ENCODE data around the gene ZNF280A. TPM values are rescaled to one million over a fixed set of nuclear protein-coding genes. Genes with fewer than 3 reads are reported as not detected.

Gene ZNF280A
- total RNA-seq, 1 experiment from 2014 or later: 0.10 TPM

- ChIA-PET POLR2A (no interaction called here), CTCF (no interaction called here)
- Histone ChIP-seq H3K4me1 (ENCODE audit: control insufficient read depth, insufficient read depth, low read length) (no peaks in the 10 kb centered on the region), H3K36me3 (ENCODE audit: control insufficient read depth, insufficient read depth, low read length) (peaks cover 7% of the 10 kb centered on the region), H3K4me3 (ENCODE audit: low read depth in 2 of 2, low read length in 2 of 2) (no peak overlapping the region), H3K9me3 (ENCODE audit: control insufficient read depth, insufficient read depth, low read depth, low read length) (no peaks in the 10 kb centered on the region), H3K27ac (ENCODE audit: low read length) (no peak overlapping the region), H3K27me3 (ENCODE audit: control insufficient read depth, insufficient read depth, low read length) (no peaks in the 10 kb centered on the region)
- TF ChIP-seq REST (IDR thresholded peaks at IDR 0.05; ENCODE audit: insufficient read depth in 1 of 2, low read depth in 2 of 2, low read length in 1 of 2) (no peak), CTCF (IDR thresholded peaks at IDR 0.05) (no peak), TCF7L2 (IDR thresholded peaks at IDR 0.05; ENCODE audit: low read depth, low read length) (no peak), POLR2AphosphoS5 (IDR thresholded peaks at IDR 0.05; ENCODE audit: low read depth, low read length) (no peak), SIN3A (IDR thresholded peaks at IDR 0.05; ENCODE audit: borderline replicate concordance, insufficient read depth, low read depth, low read length) (no peak)
- DNase-seq (ENCODE audit: low read depth, low spot score): no peak
- ATAC-seq: no peak
- intact Hi-C loops (cut with micrococcal nuclease; ENCODE audit: unreplicated experiment): no loop called here
- in situ Hi-C loops (cut with HindIII; ENCODE audit: low pct_unique_long_range_greater_than_20kb, low sequenced_read_pairs): no loop called here
- BruUV-seq (replicated peaks): no TSS peak
Observed at GRCh38 chr22:22546490-22546889, 26.4 kb upstream of the ZNF280A start.

- 0 out of 2 replicates have a peak, but pooled peaks cover 2% of the 10 kb centered on the region for H3K36me3 ChIP-seq (ENCODE audit: control insufficient read depth, insufficient read depth, low read length)
- H3K27ac ChIP-seq (ENCODE audit: low read length): no peak overlapping the region
- intact Hi-C loops (cut with micrococcal nuclease; ENCODE audit: unreplicated experiment): no loop called here
- DNase-seq (ENCODE audit: low read depth, low spot score) (no peak), ATAC-seq (no peak)
- no peak overlapping the region for H3K4me3 ChIP-seq (ENCODE audit: low read depth in 2 of 2, low read length in 2 of 2)
- no peak for TF ChIP-seq SIN3A (IDR thresholded peaks at IDR 0.05; ENCODE audit: borderline replicate concordance, insufficient read depth, low read depth, low read length)
- no peak for TF ChIP-seq POLR2AphosphoS5 (IDR thresholded peaks at IDR 0.05; ENCODE audit: low read depth, low read length)
- no peak for TF ChIP-seq TCF7L2 (IDR thresholded peaks at IDR 0.05; ENCODE audit: low read depth, low read length)
- no peak for TF ChIP-seq REST (IDR thresholded peaks at IDR 0.05; ENCODE audit: insufficient read depth in 1 of 2, low read depth in 2 of 2, low read length in 1 of 2)
- TF ChIP-seq CTCF (IDR thresholded peaks at IDR 0.05): no peak
- no peaks in the 10 kb centered on the region for H3K27me3 ChIP-seq (ENCODE audit: control insufficient read depth, insufficient read depth, low read length)
- CTCF ChIA-PET: no interaction called here
- POLR2A ChIA-PET: no interaction called here
- in situ Hi-C loops (cut with HindIII; ENCODE audit: low pct_unique_long_range_greater_than_20kb, low sequenced_read_pairs): no loop called here
- BruUV-seq (replicated peaks): no TSS peak
- no peaks in the 10 kb centered on the region for H3K4me1 ChIP-seq (ENCODE audit: control insufficient read depth, insufficient read depth, low read length)
- H3K9me3 ChIP-seq (ENCODE audit: control insufficient read depth, insufficient read depth, low read depth, low read length): no peaks in the 10 kb centered on the region
Observed at GRCh38 chr22:22545084-22545483, 25.0 kb upstream of the ZNF280A start.

Data from Panc1 (cell line).